ENCODE results near the gene EVPL. TPM values are rescaled to one million over a fixed set of nuclear protein-coding genes. Genes with fewer than 3 reads are reported as not detected.

The EVPL gene
- total RNA-seq, 1 experiment from 2014 or later: not detected

DNA sequence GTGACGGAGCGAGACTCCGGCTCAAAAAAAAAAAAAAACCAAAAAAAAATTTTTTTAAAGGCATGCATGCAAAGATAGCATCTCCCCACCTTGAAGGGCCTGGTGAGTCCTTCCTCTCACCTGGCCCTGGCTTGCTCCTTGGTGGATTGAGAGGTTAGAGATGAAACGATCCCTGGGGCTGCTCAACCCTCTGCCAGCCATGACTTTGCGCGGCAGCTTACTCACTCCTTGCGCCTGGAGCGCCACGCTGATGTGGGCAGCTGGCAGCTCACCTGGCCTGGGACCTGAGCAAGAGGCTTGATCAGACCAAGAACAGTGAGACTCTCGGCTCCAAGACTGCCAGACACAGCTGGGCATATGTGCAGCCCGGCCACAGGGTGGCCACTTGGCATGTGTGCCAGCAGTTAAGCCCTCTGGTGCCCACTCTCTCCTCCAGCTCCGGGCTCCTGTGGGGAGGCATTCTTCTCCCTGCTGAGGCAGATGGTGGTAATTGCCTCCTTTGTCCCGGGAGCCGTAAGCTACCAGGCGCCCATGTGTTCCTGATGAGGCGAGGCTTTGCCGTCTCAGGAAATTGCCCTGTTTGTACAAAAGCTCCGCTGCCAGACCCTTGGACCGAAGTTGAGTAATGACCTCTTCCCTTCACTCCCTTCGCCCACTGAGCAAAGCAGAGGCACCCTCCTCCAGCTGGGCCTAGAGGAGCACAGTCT lies 5.1 kb upstream of the EVPL start:
- Histone ChIP-seq H3K9me3 (no peaks in the 10 kb centered on the region), H3K27me3 (no peaks in the 10 kb centered on the region), H3K36me3 (no peaks in the 10 kb centered on the region; the same call in 1 of the 2 replicates), H3K4me3 (no peak overlapping the region)
- DNase-seq: no peak

DNA sequence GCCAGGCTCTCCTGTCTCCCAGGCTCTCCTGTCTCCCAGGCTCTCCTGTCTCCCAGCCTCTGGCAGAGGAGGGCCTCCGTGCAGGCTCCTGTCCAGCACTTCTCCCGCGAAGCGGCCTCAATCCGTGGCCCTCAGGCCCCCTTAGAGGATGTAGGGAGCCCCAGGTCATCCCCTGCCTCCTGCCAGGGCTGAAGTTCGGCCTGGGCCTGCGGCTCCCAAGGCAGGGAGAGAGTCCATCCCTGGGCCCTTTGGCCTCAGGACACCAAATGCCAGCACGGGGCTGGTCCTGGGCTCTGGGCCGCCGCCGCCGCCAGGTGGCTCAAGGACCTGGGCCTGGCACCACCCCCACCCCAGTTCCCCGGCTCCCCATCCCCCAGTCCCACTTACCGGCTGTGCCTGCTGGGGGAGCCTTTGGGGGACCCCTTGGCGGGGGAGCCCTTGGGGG lies 370 bp downstream of the EVPL start:
- Histone ChIP-seq H3K4me3 (no peak overlapping the region), H3K9me3 (no peaks in the 10 kb centered on the region), H3K27me3 (no peaks in the 10 kb centered on the region), H3K36me3 (no peaks in the 10 kb centered on the region)
- no peak for DNase-seq

DNA sequence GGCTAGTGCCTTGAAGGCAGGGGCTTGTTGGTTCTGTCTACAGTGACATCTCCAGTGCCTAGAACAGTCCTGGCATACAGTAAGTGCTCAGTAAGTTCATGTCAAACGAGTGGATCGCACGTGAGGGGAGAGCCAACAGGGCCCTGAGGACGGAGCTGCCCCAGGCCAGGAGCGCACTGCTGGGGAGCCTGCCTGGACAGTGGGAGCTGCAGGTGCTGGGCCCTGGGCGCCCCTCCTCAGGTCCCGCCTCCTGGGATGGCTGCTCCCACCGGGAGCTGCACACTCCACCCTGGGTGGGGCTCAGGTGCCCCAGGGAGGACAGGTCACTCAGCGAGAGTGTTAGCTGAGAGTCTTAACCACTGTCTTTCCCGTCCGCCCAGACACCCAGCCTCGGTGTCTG lies 1.8 kb downstream of the EVPL start:
- Histone ChIP-seq H3K4me3 (no peak overlapping the region), H3K9me3 (no peaks in the 10 kb centered on the region), H3K27me3 (no peaks in the 10 kb centered on the region)

DNA sequence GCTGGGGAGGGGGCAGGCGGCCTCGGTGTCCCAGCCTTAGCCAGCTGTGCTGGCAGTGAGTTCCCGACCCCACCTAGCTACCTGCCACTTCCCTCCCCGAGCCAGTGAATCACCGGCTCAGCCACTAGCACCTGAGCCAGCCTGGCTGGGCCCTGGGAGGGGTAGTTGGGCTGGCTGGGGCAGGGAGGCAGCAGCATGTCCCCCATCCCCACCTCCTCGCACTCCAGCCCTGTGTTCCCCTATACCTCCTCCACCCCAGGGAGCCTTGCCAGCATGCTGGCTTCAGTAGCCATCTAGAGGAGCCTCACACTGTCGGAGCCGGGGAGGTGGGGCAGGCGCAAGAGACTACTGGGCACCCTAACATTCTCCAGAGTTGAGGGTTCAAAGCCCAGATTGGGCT lies 2.8 kb downstream of the EVPL start:
- no peaks in the 10 kb centered on the region for H3K36me3 ChIP-seq
- H3K4me3 ChIP-seq: no peak overlapping the region
- H3K9me3 ChIP-seq: no peaks in the 10 kb centered on the region
- DNase-seq: no peak
- H3K27me3 ChIP-seq: no peaks in the 10 kb centered on the region

More for the DNA sequence above, 1.8 kb downstream of the EVPL start:
- DNase-seq: no peak
- no peaks in the 10 kb centered on the region for H3K36me3 ChIP-seq

DNA sequence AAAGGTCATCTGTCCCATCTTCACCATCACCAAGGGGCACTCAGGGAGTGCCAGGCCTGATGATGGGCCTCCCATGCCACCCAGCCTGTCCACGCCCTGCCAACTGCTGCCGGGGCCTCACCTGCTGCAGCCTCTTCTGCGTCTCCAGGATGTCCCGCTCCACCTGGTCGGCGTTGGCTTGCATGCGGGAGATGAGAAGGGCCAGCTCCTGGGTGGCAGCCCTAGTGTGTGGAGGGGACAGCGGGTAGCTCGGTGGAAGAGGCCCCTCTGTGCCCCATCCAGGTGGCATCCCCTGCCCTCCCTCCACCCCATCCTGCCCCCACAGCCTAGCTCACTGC lies 3.2 kb downstream of the EVPL start:
- DNase-seq: no peak
- Histone ChIP-seq H3K27me3 (no peaks in the 10 kb centered on the region), H3K9me3 (no peaks in the 10 kb centered on the region), H3K36me3 (no peaks in the 10 kb centered on the region), H3K4me3 (no peak overlapping the region)

DNA sequence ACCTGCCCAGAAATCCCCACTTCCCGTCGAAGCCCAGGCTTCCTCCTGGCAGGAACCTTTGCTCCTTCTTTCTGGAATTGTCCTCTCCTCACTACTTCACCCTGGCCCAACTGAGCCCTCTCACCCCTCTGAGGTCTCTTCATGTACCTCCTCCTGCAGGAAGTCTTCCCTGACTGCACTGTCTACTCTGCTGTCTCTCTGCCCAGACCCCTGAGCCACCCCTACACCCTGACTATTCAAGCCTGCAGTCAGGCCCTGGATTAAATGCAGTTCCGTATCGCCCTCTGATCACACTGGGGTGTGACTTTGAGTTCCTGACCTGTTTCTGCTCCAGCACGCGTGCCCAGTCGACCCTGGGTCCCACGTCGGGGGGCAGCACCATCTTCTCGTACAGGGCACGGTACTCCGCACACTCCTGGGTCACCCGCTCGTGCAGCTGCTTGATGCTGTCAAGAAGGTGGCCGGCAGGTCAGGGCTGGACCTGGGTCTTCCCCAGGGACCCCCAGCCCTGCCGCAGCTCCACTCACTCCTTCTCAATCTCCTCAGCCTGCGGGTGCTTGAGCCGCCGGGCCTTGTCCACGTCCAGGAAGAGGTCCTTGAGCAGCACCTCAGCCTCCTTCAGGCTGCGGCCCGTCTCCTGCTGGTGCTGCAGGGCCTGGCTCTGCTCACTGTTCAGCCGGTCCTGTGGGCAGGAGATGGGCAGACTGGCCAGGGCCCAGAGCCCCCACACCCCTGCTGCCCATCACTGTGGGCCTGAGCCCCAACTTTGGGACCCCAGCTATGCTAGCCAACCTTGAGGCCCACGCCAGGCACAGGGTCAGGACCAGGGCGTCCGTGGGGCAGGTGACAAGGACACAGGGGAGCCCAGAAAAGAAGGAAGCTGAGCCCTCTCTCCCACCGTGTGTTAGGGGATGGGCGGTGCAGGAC lies 3.9 kb downstream of the EVPL start:
- no peaks in the 10 kb centered on the region for H3K36me3 ChIP-seq
- H3K4me3 ChIP-seq: no peak overlapping the region
- DNase-seq: no peak

DNA sequence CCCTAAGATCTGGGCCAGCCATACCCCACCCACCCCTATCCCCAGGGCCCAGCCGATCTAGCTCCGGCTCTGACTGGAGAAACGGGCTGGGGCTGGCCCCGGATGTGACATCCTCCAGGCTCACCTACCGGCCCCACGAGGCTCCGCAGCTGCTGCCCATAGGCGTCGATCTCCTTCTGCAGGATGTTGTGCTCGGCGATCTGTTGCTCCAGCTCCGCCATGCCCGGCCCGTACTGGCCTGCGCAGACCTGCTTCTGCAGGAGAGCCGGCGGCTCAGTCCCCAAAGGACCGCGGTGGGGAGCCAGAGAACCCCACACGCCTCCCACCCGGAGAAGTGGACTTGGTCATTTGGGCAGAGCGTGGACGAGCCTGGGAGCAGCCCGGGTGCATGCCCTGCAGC lies 4.8 kb downstream of the EVPL start:
- H3K4me3 ChIP-seq: no peak overlapping the region
- H3K27me3 ChIP-seq: no peaks in the 10 kb centered on the region
- DNase-seq: no peak
- H3K9me3 ChIP-seq: no peaks in the 10 kb centered on the region
- H3K36me3 ChIP-seq: no peaks in the 10 kb centered on the region

More for the DNA sequence above, 3.9 kb downstream of the EVPL start:
- Histone ChIP-seq H3K9me3 (no peaks in the 10 kb centered on the region), H3K27me3 (no peaks in the 10 kb centered on the region)

DNA sequence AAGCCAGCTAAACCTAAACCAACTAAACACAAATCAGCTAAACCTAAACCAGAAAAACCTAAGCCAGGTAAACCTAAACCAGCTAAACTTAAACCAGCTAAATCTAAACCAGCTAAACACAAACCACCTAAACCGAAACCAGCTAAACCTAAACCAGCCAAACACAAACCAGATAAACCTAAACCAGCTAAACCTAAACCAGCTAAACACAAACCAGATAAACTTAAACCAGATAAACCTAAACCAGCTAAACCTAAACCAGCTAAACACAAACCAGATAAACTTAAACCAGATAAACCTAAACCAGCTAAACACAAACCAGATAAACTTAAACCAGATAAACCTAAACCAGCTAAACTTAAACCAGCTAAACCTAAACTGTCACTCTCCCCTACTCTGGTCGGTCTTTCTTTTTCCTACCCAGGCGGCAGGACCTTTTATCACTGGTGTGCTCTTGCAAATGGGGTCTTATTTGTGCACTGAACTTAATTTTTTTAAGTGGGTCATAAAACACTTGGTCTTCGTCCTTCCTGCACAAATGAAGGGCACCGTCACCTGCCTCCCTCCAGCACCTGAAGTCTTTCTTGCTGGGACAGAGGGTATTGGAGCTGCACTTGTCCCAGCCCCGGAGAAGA lies 7.2 kb downstream of the EVPL start:
- Histone ChIP-seq H3K9me3 (no peaks in the 10 kb centered on the region), H3K4me3 (no peak overlapping the region), H3K27me3 (no peaks in the 10 kb centered on the region), H3K36me3 (no peaks in the 10 kb centered on the region)
- no peak for DNase-seq

DNA sequence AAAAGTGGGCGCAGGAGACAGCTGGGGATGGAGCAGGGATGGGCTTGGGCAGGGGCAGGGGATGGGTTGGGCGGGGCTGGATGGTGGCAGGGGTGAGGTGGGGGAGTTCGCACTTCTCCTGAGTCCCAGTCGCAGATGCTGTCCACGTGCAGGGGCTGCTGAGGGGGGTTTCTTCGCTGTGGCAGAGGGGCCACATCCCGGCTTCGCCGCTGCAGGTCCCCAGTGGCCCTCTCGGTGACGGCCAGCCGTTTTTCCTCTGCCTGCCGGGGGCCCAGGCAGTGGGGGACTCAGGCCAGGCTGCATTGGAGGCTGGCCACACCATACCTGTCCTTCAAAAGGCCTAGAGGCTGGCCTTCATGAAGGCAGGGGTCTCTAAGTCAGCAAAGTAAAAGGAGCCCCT lies 8.3 kb downstream of the EVPL start:
- no peak for DNase-seq
- no peaks in the 10 kb centered on the region for H3K36me3 ChIP-seq
- H3K9me3 ChIP-seq: no peaks in the 10 kb centered on the region
- no peaks in the 10 kb centered on the region for H3K27me3 ChIP-seq
- H3K4me3 ChIP-seq: no peak overlapping the region

DNA sequence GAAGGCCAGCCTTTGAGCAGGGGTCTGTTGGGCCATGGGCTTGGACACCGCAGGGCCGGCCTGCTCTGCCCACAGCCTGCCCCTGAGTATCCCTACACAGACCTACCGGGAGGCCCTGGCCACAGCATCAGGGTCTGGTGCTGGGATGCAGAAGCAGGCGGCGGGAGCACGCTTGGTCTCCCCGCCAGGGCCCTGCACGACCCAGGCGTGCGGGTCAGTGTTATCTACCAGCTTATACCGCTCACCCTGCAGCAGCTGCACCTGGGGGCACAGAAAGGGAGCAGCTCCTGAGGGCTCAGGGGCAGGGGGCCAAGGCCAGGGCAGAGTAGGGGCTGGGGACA lies 8.8 kb downstream of the EVPL start:
- Histone ChIP-seq H3K4me3 (no peak overlapping the region), H3K36me3 (no peaks in the 10 kb centered on the region), H3K27me3 (no peaks in the 10 kb centered on the region), H3K9me3 (no peaks in the 10 kb centered on the region)
- DNase-seq: no peak

DNA sequence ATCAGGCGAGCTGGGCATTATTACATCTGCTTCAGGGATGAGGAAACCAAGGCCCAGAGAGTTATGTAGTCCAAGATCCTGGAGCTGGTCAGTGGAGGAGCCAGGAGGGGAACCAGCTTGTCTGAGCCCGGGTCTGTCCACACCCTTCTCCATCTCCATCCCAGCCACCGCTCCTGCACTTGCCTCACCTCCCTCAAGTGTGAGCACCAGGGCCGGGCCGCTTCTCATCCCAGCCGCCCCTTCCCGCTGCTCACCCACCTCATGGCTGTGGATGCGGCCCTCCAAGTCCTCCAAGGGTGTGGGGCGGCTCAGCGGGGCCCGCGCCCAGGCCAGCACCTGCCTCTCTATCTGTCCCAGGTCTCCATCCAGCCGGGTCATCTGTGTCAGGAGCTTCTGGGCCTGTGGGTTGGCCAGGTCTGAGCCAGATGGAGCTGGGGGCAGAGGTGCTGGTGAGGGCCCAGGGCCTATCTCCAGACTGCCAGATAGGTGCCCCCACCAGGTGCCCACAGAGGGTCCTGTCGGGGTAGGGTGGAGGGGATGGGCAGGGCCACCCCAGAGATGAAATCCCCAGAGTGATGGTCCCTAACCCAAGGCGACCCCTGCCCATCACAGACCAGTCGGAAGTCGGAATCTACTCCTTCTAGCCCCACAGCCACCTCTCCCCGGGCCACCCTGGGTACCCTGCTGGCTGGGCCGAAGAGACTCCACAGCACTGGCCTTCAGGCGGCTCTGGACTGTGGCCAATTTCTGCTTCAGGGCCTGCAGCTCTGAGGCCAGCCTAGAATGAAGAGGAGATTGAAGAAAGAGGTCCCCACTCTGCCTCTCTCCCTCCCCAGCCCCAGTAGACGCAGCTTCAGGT lies 9.4 kb downstream of the EVPL start:
- no peak for DNase-seq
- H3K4me3 ChIP-seq: no peak overlapping the region
- no peaks in the 10 kb centered on the region for H3K36me3 ChIP-seq
- H3K27me3 ChIP-seq: no peaks in the 10 kb centered on the region
- H3K9me3 ChIP-seq: no peaks in the 10 kb centered on the region

DNA sequence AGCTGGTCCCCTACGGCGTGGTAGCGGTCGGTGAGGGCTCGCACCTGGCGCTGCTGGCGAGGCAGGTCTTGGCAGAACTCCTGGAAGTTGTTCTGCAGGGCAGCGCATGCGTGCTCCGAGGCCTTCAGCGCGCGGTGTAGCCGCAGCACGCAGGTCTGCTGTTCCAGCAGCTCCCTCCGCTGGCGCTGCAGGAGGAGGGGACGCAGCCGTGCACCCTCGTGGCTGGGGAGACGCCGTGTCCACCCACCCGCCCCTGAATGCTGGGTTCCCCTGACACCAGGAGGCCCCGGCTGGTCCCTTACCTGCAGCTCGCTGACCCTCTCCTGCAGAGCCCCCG lies 12.2 kb downstream of the EVPL start:
- DNase-seq: no peak
- Histone ChIP-seq H3K9me3 (no peaks in the 10 kb centered on the region), H3K4me3 (no peak overlapping the region), H3K27me3 (no peaks in the 10 kb centered on the region), H3K36me3 (no peaks in the 10 kb centered on the region)

DNA sequence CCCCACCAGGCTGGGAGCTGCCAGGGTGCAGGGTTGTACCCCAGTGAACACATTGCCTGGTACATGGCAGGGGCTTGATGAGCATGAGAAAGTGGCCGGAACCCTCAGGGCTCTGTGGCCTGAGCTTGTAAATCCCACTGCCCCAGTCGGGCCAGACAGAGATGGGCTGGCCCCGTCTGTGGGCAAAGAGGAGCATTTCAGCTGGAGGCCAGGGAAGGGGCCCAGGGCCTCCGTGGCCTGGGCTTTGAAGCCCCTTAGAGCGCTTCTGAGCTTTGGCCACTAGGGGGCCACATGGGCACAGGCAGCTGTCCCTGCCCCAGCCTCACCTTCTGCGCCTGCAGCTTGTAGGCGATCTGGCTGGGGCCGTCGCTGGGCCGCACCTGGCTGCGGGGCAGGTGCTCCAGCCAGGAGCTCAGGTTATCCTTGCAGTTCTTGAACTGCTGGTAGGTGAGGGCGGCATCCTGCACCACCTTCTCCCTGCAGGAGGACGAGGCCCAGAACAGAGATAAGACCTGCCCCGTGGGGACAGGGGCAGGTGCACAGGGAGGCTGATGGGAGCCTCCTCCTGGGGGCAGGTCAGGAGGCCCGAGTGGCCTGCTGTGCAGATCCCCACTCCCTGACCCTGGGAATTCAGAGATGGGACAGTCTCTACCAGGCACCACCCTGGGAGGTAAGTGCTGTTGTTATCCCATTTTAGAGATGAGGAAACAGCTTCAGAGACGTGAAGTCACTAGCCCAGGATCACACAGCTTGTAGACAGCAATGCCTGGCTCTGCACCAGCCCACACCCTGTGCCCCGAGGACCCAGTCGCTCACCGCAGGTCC lies 12.8 kb downstream of the EVPL start:
- no peaks in the 10 kb centered on the region for H3K36me3 ChIP-seq
- H3K4me3 ChIP-seq: no peak overlapping the region
- peak; percentile 58 for DNase-seq
- H3K9me3 ChIP-seq: no peaks in the 10 kb centered on the region
- no peaks in the 10 kb centered on the region for H3K27me3 ChIP-seq

DNA sequence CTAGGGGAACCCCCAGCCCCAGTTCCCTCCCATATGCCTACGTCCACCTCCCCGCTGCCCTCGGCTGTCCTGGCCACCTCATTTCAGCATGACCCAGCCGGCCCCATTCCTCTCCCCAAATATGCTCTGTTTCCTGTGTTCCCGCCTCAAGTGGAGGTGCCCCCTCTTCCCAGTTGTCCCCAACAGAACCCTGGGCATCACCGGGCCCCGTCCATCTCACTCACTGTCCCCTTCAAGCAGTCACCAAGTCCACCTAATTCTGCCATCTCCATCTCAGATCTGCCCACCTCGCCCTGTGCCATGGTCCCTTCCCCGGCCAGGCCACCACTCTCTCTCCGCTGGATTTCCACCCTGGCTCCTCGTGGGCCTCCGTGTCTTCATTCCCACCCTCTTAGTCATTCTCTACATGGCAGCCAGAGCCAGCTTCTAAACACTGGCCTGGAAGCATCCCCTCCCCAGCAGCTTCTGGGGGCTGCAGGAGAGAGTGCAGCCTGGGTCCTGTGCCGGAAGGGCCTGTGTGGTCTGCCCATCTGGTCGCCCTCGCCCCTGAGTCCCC lies 13.7 kb downstream of the EVPL start:
- no peak overlapping the region for H3K4me3 ChIP-seq
- H3K27me3 ChIP-seq: no peaks in the 10 kb centered on the region
- H3K9me3 ChIP-seq: no peaks in the 10 kb centered on the region
- DNase-seq: no peak
- H3K36me3 ChIP-seq: no peaks in the 10 kb centered on the region

DNA sequence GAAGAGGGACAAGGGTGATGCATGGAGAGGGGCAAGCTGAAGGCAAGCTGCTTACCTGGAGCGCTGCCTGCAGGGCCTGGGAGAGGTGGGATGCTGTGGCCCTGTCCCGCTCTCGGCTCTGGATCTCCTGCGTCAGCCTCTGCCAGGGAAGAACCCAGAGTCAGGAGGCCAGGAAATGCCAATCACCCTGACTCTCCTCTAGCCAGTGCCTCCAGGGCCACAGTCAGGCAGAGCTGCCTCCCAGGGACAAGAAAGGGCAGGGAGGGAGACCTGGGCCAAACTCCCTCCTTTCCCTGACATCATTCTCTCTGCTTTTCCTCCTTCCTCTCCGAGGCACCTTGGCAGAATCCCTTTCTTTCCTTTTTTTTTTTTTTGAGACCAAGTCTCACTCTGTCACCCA lies 15.2 kb downstream of the EVPL start:
- H3K4me3 ChIP-seq: no peak overlapping the region
- H3K9me3 ChIP-seq: no peaks in the 10 kb centered on the region
- H3K27me3 ChIP-seq: no peaks in the 10 kb centered on the region
- H3K36me3 ChIP-seq: no peaks in the 10 kb centered on the region
- DNase-seq: no peak
